Mucosa of descending colon (tissue), 3 donors: ENCODE data around the gene POLR3C. TPM values are rescaled to one million over a fixed set of nuclear protein-coding genes. Genes with fewer than 3 reads are reported as not detected.

ENCODE experiments used
- ATAC-seq: fragments of 200-7000 bp; cut with Tn5 transposase; one replicate; pipeline ENCODE4 v1.9.1; 2020; ENCODE audit warnings: mild to moderate bottlenecking, moderate library complexity
- DNase-seq, 3 donors: peaks; one replicate each; pipeline ENCODE4 v3.0.0-alpha.2; 2020
- H3K36me3 ChIP-seq: fragments of 200-600 bp; one replicate; pipeline ENCODE4 v1.8.0; 2021; ENCODE audit warnings: low read depth, mild to moderate bottlenecking
- H3K4me1 ChIP-seq: fragments of 200-600 bp; one replicate; pipeline ENCODE4 v1.8.0; 2021; ENCODE audit warnings: low read depth, mild to moderate bottlenecking
- H3K4me3 ChIP-seq: fragments of 200-600 bp; one replicate; pipeline ENCODE4 v1.8.0; 2021; ENCODE audit warnings: mild to moderate bottlenecking
- H3K9me3 ChIP-seq: fragments of 200-600 bp; one replicate; pipeline ENCODE4 v1.8.0; 2021; ENCODE audit warnings: mild to moderate bottlenecking
- CTCF ChIP-seq: fragments of 200-600 bp; IDR thresholded peaks from one replicate; pipeline ENCODE4 v1.8.0; 2022; ENCODE audit warnings: antibody characterized with exemption, mild to moderate bottlenecking
- intact Hi-C, 2 donors: fragments of 100-400 bp; cut with DNase I in 1 of 2; cut with micrococcal nuclease in 1 of 2; formaldehyde crosslinking; loops; one replicate each; pipeline versions ENCODE4 v1.11.0 to v1.11.1; 2022; cut with DNase I, micrococcal nuclease
- total RNA-seq, 3 donors: library from RNA; stranded (reverse); fragmentation: NEBNext Ultra II Directional in 2 of 3; extraction: Animal tissue kit (Norgen Biotek cat#: 25700) in 2 of 3; gene quantifications; one replicate each; pipeline versions ENCODE4 v1.2.1 to v1.2.4, GENCODE V29; 2021 to 2023
- donor health status: DM: no; HTN: no; CAD: no; lungs with moderate emphysema.
- donor health status: DM: no; HTN: no; CAD: no.
- donor health status: DM: no; HTN: yes; CAD: no.

POLR3C gene
- total RNA-seq, 3 donors from 2014 or later, result 17.5 to 24.0 (median 23.0) TPM

GRCh38 chr1:145796753-145797152 is 27.2 kb upstream of the POLR3C start:
- Histone ChIP-seq H3K9me3 (peaks cover 17% of the 10 kb centered on the region), H3K4me1 (no peaks in the 10 kb centered on the region), H3K4me3 (no peak overlapping the region), H3K36me3 (no peaks in the 10 kb centered on the region)
- TF ChIP-seq CTCF, result no peak
- ATAC-seq (no peak), DNase-seq (no peak)
- intact Hi-C loops, result no loop called here

- intact Hi-C loops, result no loop called here
- no peaks in the 10 kb centered on the region for H3K4me1 ChIP-seq
Measured at GRCh38 chr1:145799806-145800205, 24.2 kb upstream of the POLR3C start.

GRCh38 chr1:145804235-145805045 is 19.6 kb upstream of the POLR3C start:
- DNase-seq, result no peak
- no peaks in the 10 kb centered on the region for H3K4me1 ChIP-seq
- TF ChIP-seq CTCF, result no peak
- intact Hi-C loops, result no loop called here
- H3K36me3 ChIP-seq, result no peaks in the 10 kb centered on the region
- no peaks in the 10 kb centered on the region for H3K9me3 ChIP-seq
- H3K4me3 ChIP-seq, result no peak overlapping the region
- ATAC-seq, result no peak

More at GRCh38 chr1:145799806-145800205, 24.2 kb upstream of the POLR3C start:
- Histone ChIP-seq H3K9me3 (peaks cover 17% of the 10 kb centered on the region), H3K36me3 (no peaks in the 10 kb centered on the region), H3K4me3 (no peak overlapping the region)
- no peak for TF ChIP-seq CTCF
- no peak for ATAC-seq
- DNase-seq, result no peak

- no peak for TF ChIP-seq CTCF
- no peaks in the 10 kb centered on the region for H3K4me1 ChIP-seq
- H3K9me3 ChIP-seq, result no peaks in the 10 kb centered on the region
- DNase-seq (no peak), ATAC-seq (no peak)
- intact Hi-C loops, result no loop called here
- H3K4me3 ChIP-seq, result no peak overlapping the region
- no peaks in the 10 kb centered on the region for H3K36me3 ChIP-seq
Measured at GRCh38 chr1:145805057-145805456, 18.9 kb upstream of the POLR3C start.

GRCh38 chr1:145806408-145806807 is 17.6 kb upstream of the POLR3C start:
- TF ChIP-seq CTCF, result no peak

More at GRCh38 chr1:145806408-145806807, 17.6 kb upstream of the POLR3C start:
- DNase-seq (no peak), ATAC-seq (no peak)
- intact Hi-C loops, result no loop called here
- Histone ChIP-seq H3K4me3 (no peak overlapping the region), H3K9me3 (no peaks in the 10 kb centered on the region), H3K36me3 (no peaks in the 10 kb centered on the region), H3K4me1 (no peaks in the 10 kb centered on the region)
